ENCODE measurements around the gene VIPR1.
"Not testable (repeated sequence)": the region's sequence is repeated elsewhere in the genome, so short reads cannot be mapped to it uniquely, and the experiment has no call there.

VIPR1 gene

DNA sequence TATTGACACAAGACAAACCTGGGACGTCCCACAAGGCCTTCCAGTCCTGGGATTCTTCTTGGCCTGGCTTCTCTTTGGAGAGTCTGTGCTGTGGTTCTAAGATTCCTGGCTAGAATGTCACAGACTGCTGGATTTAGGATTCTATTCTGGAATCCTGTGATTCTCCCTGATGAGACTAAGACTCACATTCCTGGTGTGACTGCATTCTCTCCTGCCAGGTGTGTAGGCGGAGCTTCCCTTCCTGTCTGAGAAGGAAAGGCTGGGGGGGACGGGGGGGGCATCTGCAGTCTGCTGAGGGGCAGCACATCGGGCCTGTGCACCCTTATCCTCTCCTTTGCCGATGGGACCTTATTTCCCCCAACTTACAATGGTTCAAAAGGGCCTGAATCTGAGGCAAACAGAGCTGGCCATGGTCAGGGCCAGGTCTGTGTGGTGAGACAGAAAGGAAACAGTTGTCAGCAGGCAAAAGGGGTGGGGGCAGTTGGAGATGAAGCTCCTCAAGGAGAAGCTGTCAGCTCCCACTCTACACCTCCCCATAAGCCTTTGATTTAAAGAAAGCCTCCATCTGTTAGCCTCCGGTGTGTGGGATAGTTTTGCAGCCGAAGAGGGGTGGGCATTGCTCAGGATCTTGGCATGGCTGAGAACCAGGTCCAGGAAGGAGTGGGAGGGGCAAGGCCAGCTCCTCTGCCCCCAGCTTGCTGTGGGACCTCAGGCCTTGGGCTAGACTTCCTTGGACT lies 30.9 kb downstream of the VIPR1 start:
- no peak for DNase-seq (ENCODE audit: low read depth in 2 of 2)

- peak in 1 of 2 donors; percentile 30 for DNase-seq (ENCODE audit: low read depth in 2 of 2)
These were observed 33.7 kb downstream of the VIPR1 start for GRCh38 chr3:42535981-42536784.

GRCh38 chr3:42537350-42537749 lies 34.9 kb downstream of the VIPR1 start:
- no peak for DNase-seq (ENCODE audit: low read depth in 2 of 2)

GRCh38 chr3:42539871-42540714 lies 37.6 kb downstream of the VIPR1 start:
- DNase-seq (ENCODE audit: low read depth in 2 of 2): peak; percentile 41 to 57

DNA sequence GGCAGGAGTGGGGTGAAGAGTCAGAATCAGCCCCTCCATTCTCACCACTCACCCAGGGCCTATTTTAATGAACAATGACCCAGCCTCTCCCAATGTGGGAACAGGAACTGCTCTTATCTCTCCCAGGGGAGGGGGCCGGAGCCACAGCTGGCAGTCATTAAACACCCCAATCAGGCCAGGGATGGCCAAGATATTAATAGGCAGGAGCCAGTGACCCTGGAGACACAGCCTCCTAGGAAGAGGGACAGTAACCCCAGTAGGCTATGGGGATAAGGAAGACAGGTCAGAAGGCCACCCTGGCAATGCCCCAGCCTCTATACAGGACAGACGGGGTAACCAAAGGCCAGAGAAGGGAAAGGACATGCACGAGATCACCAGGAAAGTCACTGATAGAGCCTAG lies 38.6 kb downstream of the VIPR1 start:
- DNase-seq (ENCODE audit: low read depth in 2 of 2): no peak

- no peak for DNase-seq (ENCODE audit: low read depth in 2 of 2)
These were observed 42.2 kb downstream of the VIPR1 start for GRCh38 chr3:42544492-42545283.

GRCh38 chr3:42545284-42545900 lies 42.9 kb downstream of the VIPR1 start:
- DNase-seq (ENCODE audit: low read depth in 2 of 2): no peak

- no peak for DNase-seq (ENCODE audit: low read depth in 2 of 2)
These were observed 44.3 kb downstream of the VIPR1 start for GRCh38 chr3:42546691-42547213.

- peak; percentile 15 to 49 for DNase-seq (ENCODE audit: low read depth in 2 of 2)
These were observed 45.0 kb downstream of the VIPR1 start for GRCh38 chr3:42547401-42547945.

DNA sequence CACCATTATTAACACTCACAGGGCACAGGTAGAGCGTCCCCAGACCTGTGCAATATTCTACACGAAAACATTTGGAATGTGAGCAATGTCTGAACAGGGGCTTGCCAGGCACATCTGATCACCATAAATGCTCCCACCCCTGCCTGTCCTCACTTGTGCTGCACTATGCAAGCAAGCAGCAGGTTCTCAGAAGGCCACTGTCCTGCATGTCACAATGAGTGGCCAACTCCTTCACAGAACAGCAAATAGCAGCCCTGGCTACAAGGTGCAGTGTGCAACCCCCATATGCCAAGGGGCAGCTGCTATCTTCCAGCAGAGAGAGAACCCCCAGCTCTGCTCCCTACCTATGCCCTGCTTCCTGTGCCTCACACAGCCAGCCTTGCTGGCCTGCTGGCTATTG lies 46.7 kb downstream of the VIPR1 start:
- DNase-seq (ENCODE audit: low read depth in 2 of 2): no peak

- DNase-seq (ENCODE audit: low read depth in 2 of 2): no peak
These were observed 47.8 kb downstream of the VIPR1 start for GRCh38 chr3:42550250-42550649.

DNA sequence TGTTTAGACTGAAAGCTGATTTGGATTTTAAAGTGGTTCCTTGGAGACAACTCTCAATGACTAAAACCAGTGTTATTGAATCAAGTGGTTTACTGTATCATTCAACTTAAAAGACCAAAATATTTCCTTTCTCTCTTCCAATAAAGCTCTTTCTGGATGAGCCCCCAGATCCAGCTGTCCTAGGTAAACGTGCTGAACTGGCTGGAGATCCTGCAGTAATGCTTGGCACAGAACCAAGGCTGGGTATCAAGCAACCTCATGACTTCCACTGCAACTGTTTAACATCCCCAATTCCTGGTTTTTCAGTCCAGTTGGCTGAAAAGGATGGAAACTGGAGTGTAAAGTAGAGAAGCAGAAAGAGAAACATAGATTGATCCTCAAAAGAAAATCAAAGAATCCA lies 50.4 kb downstream of the VIPR1 start:
- DNase-seq (ENCODE audit: low read depth in 2 of 2): no peak

DNA sequence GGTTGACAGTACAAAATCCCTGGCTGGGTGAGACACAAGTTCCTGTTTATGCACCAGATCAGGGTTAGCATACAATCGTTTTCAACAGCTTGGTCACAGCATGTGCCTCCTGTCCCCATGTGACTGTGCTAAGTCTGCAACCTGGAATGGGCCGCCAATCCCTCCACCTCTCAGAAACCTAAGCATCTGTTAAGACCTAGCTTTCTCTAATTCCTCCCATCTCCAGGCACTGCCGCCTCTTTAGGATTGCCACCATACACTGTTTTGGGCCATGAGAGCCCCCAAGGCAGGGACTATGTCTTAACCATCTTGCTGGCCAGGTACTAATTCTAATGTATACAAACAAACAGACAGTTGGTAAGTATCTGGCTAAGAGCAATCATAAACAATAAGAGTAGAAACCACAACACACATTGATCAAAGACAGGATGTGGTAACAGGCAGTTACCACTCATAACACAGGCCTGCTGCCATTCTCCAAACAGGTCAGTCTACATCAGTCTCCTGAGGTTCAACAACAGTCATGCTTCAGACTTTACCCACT lies 53.7 kb downstream of the VIPR1 start:
- no peak for DNase-seq (ENCODE audit: low read depth in 2 of 2)

- DNase-seq (ENCODE audit: low read depth in 2 of 2): not testable (repeated sequence)
These were observed 54.4 kb downstream of the VIPR1 start for GRCh38 chr3:42556817-42557216.

GRCh38 chr3:42557854-42558253 lies 55.4 kb downstream of the VIPR1 start:
- no peak for DNase-seq (ENCODE audit: low read depth in 2 of 2)

GRCh38 chr3:42562047-42562907 lies 59.8 kb downstream of the VIPR1 start:
- DNase-seq (ENCODE audit: low read depth in 2 of 2): no peak

GRCh38 chr3:42569593-42570142 lies 67.2 kb downstream of the VIPR1 start:
- DNase-seq (ENCODE audit: low read depth in 2 of 2): no peak

DNA sequence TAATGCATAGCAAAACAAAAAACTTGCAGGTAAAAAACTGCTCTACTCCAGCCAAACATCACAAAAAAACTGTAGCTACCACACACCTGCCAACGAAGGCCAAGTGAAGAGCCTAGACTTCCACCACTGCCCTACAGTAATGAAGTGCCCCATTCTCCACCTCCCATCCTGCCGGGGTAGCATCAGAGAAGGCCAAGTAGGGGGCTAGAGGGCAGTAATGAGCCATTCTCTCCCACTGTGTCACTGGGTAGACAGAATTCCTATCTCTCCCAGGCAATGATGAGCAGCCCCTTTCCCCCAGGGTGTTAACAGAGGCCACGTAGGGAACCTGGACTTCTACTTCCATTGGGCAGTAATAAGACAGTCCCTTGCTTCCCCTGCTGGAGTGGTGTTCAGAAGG lies 69.8 kb downstream of the VIPR1 start:
- no peak for DNase-seq (ENCODE audit: low read depth in 2 of 2)

Measured in stimulated activated CD4-positive, alpha-beta T cell treated with anti-CD3 and anti-CD28 coated beads, Interleukin-15, amount 100 ng/mL, for 48 hours (primary cell).